Hematopoietic multipotent progenitor cell (in vitro differentiated cells): ENCODE measurements around the gene BAZ2A. TPM values are rescaled to one million over a fixed set of nuclear protein-coding genes. Genes with fewer than 3 reads are reported as not detected.
"Not testable (repeated sequence)": the region's sequence is repeated elsewhere in the genome, so short reads cannot be mapped to it uniquely, and the experiment has no call there.

Source experiments
- DNase-seq, 3 donors: peaks; one replicate each; pipeline ENCODE4 v3.0.0-alpha.2; 2011 to 2015; ENCODE audit warnings: low read depth in 2 of 3, low spot score in 2 of 3
- total RNA-seq: library from RNA; depleted of rRNA; stranded (reverse); fragments of >200 nt; gene quantifications from one replicate; pipeline ENCODE4 v1.2.3, GENCODE V29; 2012

Gene BAZ2A
- total RNA-seq, result 92.1 TPM

DNA sequence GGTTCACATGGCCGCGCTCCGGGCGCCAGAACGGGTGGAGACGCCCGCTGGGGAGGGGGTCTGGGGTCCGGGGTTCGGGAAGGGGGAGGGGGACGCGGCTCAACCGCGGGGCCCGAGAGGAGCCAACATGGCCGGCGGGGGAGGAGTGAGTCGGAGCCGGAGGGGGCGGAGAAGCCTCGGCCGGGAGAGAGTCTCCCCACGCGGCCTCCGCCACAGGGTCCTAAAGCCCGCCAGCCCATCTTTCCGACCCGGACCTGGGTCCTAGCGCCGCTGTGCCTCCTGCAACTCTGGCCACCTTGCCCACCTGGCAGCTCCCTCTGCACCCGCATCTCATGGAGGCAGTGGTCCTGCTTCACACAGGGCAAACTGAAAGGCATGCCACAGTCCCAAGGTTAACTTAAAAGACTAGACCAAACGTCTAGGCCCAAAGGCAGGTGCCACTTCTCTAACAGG lies at the start of gene BAZ2A:
BAZ2A (minus strand) TSS at position 147 of the 453 bp plus-strand sequence. CDS start 12,796 bp downstream, outside the sequence.
- peak; percentile 52 to 88 (median 81) for DNase-seq

DNA sequence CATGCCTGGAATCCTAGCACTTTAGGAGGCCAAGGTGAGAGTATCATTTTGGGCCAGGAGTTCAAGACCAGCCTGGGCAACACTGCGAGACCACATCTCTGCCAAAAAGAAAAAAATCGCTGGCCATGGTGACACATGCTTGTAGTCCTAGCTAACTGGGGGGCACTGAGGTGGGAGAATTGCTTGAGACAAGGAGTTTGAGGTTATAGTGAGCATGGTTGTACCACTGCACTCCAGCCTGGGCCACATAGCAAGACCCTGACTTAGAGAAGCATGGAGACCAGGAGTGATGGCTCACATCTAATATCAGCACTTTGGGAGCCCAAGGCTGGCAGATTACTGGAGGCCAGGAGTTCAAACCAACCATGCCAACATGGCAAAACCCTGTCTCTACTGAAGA lies 48.7 kb upstream of the BAZ2A start:
- no peak for DNase-seq

DNA sequence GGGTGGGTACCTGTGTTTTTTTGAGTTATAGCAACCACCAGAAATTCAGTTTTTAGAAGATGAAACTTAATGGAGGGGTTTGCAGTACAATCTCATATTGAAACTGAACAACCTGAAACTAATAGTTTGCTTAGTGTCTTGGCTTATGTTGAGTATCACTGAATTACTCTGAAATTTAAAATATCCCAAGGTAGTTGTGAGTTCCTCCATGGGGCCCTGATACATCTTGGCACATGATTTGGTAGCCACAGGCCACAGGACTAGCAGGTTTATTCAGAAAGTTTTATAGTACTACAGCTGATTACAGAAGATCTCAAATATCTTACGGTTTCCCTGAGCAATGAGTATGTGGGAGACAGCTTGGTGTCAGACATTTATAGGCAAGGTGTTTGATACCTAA lies 47.6 kb upstream of the BAZ2A start:
- no peak for DNase-seq

DNA sequence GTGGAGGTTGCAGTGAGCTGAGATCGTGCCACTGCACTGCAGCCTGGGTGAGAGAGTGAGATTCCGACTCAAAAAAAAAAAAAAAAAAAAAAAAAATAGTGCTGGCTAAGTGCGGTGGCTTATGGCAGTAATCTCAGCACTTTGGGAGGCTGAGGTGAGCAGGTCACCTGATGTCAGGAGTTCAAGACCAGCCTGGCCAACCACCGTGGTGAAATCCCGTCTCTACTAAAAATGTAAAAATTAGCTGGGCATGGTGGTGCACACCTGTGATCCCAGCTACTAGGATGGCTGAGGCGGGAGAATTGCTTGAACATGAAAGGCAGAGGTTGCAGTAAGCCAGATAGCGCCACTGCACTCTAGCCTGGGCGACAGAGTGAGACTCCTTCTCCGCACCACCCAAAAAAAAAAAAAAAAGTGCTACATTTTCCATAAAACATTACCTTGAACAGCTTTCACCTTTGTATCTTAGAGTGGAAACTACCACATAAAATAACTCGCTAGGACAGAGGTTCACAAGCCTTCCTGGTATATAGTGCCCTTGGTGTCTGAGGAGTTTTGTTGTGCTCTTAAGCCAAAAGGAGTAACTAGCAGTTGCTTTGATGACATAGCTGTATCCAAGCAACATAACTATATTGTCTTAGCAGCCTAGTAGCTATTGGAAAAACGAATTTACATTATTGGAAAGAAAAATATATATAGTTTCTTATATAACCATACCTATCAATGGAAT lies 46.9 kb upstream of the BAZ2A start:
- no peak for DNase-seq

DNA sequence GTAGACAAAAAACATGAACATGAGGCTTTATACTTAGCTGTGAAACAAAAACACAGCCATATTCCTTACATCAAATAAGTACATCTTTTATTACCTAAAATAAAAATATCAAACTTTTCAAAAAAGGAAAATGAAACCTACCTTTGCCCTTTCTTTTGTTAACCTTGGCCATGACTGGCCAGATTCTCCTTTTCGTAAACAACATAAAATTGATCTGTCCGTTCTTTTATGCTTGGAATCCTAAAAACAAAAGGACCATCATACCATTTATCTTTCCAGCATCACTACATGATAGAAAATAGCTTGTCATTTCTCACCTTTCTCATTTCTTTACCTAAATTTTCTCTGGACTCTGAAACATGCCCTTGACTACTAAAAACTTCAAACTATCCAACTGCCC lies 41.5 kb upstream of the BAZ2A start:
- DNase-seq, result no peak

DNA sequence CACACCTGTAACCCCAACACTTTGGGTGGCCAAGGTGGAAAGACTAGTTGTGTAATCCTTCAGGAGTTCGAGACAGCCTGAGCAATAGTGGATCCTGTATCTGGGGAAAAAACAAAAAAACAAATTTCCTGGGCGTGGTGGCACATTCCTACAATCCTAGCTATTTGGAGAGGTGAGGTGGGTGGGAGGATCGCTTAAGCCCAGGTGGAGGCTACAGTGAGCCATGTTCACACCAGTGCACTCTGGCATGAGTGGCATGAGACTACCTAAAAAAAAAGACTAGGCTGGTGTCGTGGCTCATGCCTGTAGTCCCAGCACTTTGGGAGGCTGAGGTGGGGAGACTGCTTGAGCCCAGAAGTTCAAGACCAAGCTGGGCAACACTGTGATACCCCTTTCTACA lies 40.7 kb upstream of the BAZ2A start:
- DNase-seq, result no peak

DNA sequence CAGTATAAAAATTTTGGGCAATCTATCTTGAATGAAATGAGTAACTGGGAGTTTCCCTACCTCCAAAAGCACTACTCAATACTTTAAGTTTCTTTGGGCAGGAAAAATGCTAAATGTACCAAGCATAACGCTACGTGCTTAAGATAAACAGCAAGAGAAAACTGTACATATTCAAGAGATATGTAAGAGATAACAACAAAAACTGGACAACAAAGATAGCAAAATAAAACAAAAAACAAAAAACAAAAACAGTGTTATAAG lies 38.0 kb upstream of the BAZ2A start:
- DNase-seq, result no peak

DNA sequence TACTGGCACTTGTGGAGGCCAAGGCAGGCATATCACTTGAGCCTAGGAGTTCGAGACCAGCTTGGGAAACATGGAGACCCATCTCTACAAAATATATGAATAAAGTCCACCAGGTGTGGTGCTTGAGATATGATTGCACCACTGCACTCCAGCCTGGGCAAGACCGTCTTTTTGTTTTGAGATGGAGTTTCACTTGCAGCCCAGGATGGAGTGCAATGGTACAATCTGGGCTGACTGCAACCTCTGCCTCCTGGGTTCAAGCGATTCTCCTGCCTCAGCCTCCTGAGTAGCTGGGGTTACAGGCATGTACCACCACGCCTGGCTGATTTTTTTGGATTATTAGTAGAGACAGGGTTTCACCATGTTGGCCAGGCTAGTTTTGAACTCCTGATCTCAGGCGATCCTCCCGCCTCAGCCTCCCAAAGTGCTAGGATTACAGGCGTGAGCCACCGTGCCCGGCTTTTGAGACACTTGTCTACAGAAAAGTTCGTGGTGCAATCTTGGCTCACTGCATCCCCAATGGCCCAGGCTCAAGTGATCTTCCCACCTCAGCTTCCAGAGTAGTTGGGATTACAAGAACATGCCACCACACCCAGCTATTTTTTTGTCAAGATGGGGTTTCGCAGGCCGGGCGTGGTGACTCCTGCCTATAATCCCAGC lies 32.0 kb upstream of the BAZ2A start:
- DNase-seq, result no peak

DNA sequence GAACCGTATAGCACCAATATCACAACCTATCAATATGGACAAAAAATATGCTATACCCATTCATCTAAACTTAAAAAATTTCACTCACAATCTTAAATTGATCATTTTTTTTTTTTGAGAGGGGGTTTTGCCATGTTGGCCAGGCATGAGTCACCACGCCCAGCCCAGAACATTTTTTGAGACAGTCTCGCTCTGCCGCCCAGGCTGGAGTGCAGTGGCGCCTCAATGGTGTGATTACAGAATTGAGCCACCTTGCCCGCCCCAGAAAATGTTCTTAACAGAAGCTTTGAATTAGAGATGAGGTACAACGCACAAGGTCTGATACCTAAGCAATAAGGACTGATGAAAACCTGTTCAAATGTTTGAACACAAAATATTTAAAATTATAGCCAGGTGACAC lies 31.4 kb upstream of the BAZ2A start:
- DNase-seq, result no peak

DNA sequence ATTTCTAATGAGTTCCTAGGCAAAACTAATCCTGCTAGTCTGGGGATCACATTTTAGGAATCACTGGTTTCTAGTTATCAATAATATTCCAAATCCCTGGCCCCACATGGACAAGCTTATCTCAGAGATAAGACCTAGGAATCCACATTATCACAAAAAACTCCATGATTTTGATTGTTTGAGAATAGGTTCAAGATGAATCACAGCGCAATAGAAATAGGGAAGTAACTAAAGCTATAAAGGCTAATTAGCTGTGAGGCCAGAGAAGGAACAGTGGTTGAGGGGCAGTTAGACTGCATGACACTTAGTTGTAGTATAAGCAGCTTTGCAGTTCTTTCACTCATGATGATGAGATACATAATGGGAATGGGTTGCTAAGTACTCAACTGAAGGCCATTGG lies 28.8 kb upstream of the BAZ2A start:
- peak in 1 of 3 donors; percentile 20 for DNase-seq

DNA sequence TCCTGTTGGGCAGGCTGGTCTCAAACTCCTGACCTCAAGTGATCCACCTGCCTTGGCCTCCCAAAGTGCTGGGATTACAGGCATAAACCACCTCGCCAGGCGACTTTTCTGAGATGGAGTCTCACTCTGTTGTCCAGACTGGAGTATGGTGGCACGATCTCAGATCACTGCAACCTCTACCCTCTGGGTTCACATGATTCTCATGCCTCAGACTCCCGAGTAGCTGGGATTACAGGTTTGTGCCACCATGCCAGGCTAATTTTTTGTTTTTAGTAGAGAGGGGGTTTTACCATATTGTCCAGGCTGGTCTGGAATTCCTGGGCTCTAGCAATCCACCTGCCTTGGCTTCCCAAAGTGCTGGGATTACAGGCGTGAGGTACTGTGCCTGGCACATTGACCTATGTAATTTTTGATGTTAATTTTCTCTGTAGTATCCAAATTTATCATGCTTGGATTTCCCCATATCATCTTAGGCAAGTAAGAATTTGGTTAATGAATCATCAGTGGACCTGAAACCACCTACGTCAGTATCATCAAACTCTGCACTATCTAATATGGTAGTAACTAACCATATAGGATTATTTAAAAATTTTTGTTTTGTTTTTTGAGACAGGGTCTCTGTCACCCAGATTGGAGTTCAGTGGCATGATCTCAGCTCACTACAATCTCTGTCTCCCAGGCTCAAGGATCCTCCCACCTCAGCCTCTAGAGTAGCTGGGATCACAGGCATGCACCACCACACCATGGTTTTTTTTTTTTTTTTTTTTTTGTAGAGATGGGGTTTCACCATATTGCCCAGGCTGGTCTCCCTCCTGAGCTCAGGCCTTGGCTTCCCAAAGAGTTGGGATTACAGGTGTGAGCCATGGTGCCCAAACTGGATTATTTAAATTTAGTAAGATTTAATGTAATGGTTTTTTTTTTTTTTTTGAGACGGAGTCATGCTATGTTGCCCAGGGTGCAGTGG lies 27.6 kb upstream of the BAZ2A start:
- no peak for DNase-seq

DNA sequence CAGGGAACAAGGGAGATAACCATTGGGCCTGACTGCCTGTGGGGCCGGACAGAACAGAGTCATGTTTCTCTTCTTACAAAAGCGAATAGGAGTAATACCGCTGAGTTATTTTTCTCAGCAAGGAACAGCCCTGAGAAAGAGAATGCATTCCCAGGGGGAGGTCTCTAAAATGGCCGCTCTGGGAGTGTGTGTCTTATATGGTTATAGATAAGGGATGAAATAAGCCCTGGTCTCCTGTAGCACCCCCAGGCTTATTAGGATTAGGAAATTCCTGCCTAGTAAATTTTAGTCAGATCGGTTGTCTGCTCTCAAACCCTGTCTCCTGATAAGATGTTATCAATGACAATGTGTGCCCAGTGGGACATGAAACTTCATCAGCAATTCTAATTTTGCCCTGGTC lies 23.7 kb upstream of the BAZ2A start:
- not testable (repeated sequence) for DNase-seq

DNA sequence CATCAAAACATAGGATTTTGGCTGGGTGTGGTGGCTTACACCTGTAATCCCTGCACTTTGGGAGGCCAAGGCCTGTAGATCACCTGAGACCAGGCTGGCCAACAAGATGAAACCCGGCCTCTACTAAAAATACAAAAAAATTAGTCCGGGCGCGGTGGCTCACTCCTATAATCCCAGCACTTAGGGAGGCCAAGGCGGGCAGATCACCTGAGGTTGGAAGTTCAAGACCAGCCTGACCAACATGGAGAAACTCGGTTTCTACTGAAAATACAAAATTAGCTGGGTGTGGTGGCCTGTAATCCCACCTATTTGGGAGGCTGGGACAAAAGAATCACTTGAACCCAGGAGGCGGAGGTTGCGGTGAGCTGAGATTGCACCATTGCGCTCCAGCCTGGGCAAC lies 17.9 kb upstream of the BAZ2A start:
- DNase-seq, result not testable (repeated sequence)

DNA sequence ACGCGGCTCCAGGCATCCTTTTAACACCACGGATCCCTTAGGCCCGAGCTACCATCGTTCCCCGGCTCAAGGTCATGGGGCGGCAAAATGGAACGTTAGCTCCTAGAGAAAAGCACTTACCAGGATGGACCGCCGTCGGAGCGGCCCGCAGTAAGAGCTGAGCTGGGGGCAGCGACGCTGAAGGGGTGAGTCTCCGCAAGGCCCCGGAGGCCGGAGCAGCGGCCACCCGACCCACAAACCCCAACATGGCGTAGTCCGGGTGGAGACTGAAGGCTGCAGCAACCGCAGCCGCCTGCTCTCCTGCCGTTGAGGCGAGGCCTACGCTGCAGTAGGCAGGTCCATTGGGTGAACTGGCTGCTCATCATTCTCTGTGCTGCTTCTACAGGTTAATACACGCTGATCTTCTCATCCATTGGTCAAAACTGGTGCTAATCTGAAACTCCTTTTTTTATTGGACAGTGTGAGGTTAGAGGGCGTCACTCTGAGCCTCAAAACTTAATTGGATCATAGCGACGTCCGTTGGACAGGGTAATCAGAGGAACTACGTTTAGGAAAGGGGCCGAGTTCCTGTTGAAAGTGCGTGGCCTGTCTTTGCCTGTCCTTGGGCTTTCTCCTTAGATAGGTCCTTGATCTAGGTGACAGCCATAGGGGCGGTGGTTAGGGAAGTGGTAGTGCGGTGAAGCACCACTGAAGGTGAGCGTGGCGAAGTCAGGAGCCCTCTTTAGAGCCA lies 15.8 kb upstream of the BAZ2A start, which contains the start of gene ATP5F1B:
ATP5F1B (minus strand) TSS at position 268 of the 730 bp plus-strand sequence; CDS start at position 247, 21 bp downstream.
- DNase-seq, result peak; percentile 76 to 99 (median 99)

DNA sequence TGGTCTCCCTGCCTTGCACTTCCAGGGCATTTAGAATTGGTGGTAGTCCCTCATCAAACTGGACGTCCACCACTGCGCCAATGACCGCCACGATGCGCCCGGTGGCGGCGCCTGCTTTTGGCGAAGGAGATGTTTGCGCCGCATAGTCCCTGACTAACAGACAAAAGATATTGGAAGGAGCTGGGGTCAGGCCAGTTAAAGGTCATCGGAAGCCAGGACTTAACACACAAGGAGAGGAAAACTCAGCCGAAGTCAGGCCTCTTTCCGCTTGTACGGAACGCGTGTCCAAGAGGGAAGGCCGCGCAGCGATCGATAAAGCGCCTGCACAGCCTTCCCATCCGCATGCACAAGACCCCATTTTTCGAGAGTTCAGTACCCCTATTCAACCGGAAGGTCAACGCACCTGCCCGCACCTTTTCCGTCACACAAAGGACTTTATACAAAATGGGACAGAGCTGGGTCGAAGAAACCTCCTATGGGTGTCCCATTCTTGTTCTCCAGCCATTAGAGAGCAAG lies 15.1 kb upstream of the BAZ2A start:
- no peak for DNase-seq

DNA sequence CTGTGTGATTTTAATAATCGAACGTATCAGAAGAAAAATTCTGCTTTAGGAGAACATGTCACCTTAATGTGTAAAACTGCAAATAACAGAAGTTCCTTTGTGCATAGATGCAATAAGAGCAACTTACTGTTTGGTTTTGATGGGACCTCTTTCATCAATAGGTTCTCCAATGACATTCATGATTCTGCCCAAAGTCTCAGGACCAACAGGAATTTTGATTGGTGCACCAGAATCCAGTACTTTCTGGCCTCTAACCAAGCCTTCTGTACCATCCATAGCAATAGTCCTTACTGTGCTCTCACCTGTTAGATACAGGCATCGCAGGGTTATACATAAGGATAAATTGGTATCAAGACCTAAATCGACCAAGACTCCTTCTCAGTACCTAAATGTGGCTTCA lies 14.5 kb upstream of the BAZ2A start:
- DNase-seq, result no peak

DNA sequence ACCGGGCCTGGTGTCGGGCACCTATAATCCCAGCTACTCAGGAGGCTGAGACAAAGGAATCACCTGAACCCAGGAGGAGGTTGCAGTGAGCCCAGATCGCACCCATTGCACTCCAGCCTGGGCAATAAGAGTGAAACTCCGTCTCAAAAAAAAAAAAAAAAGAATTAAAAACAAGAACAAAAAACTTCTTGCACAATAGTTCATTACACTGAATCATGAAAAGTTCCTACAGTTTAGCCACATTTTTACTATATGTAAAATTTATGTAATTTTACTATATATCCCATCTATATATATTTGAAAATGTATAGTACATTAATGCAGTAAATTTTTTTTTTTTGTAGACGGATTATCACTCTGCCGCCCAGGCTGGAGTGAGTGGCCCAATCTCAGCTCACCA lies 11.1 kb upstream of the BAZ2A start:
- DNase-seq, result no peak

DNA sequence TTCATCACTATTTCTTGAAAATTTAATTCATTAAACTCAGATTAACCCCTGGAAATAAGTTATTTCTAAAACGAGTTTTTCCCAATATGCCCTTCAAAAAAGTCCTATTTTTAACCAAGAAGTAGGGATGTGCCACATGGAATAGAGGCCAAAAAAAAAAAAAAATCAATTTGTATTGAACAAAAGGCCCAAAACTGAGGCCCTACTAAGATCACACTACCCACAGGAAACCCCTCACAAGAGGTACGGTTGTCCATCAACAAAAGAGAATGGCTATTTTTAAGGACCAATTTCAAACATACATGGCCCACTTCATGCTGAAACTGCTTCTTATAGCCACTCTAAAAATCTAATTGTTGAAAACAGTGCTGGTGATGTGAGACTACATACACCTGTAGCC lies 7.5 kb upstream of the BAZ2A start:
- DNase-seq, result no peak

DNA sequence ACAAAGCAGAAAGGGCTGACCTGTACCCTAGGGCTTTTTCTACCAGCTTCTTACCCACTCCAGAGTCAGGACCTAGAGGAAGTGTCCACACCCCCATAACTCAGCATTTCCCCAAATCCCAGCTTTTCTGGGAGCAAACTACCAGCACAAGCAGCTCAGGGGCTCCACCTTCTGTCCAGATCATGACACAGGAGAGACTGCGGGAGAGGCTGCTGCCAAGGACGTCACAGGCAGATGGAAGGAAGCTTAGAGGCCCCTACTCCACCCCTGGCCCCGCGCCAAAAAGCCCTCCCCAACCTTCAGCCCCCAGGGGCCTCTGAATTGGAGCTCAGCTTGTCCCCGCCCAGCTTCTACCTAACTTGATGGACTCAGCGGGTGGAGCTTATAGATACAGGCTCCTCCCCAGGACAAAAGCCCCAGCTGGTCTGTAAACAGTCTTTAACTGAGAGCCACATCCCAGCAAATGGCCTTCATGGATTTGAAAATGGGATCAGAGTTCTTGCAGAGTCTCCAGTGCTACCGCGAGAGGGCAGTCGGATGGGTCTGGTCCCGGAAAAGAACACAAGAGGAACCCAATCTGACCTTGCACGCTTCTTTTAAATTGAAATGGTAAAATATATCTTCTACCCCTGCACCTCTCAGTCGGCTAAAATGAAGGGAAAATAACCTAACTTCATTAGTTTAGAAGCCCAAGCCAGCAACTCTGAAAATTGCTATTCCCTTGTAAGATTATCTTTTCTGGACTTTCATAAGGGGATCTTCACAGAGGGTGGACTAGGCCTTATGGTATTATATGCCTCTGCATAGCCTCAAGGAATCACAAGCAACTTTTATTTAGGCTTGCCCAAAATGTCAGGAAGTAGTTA lies 6.8 kb upstream of the BAZ2A start:
- peak; percentile 83 to 100 (median 100) for DNase-seq
